Measurements from ENCODE around the gene ZMYND10.

ZMYND10 gene

GRCh38 chr3:50334339-50335075 lies 11.0 kb downstream of the ZMYND10 start:
- H3K4me3 ChIP-seq (ENCODE audit: low read depth, low read length): no peak overlapping the region
- no peak overlapping the region for H3K9ac ChIP-seq (ENCODE audit: low read length)
- peaks cover 5% of the 10 kb centered on the region for H3K27me3 ChIP-seq (ENCODE audit: insufficient read depth, low read length)
- no CpG with 5 or more reads among the region's 5 CpGs for WGBS (ENCODE audit: extremely low coverage, insufficient coverage, insufficient read length)
- H4K8ac ChIP-seq (ENCODE audit: low read depth, low read length): no peak overlapping the region
- DNase-seq: no peak
- no peak overlapping the region for H4K91ac ChIP-seq (ENCODE audit: low read depth, low read length)
- H3K23ac ChIP-seq (ENCODE audit: low read length): no peak overlapping the region
- peaks cover 35 to 42% of the 10 kb centered on the region in 2 experiments for H3K36me3 ChIP-seq (ENCODE audit: control insufficient read depth in 1 of 2, insufficient read depth in 2 of 2, low read length in 2 of 2)
- no peaks in the 10 kb centered on the region for H3K9me3 ChIP-seq (ENCODE audit: insufficient read depth, low read depth, low read length)
- no peak overlapping the region for H4K12ac ChIP-seq (ENCODE audit: low read depth, low read length)
- H3K79me2 ChIP-seq (ENCODE audit: control insufficient read depth, insufficient read depth, low read length, poor library complexity): peaks cover 20% of the 10 kb centered on the region
- H3K4me2 ChIP-seq (ENCODE audit: low read length): no peak overlapping the region
- H2BK12ac ChIP-seq (ENCODE audit: low read length): no peak overlapping the region
- no peak overlapping the region for H2AK5ac ChIP-seq (ENCODE audit: low read length)
- H3K18ac ChIP-seq (ENCODE audit: low read length): no peak overlapping the region
- H2AFZ ChIP-seq (ENCODE audit: insufficient read depth, low read length, poor library complexity): no peak overlapping the region
- H3K4ac ChIP-seq (ENCODE audit: low read depth, low read length): peak overlapping the region; percentile 22
- no peak overlapping the region for H3K27ac ChIP-seq (ENCODE audit: low read depth, low read length)
- H2BK120ac ChIP-seq (ENCODE audit: insufficient read depth, low read length, poor library complexity): no peak overlapping the region
- H2BK5ac ChIP-seq (ENCODE audit: low read depth, low read length, poor library complexity): no peak overlapping the region
- H3K4me1 ChIP-seq (ENCODE audit: control insufficient read depth in 1 of 2, insufficient read depth in 2 of 2, low read length in 2 of 2): peaks cover 14% of the 10 kb centered on the region in 2 experiments
- no peak overlapping the region for H3K14ac ChIP-seq (ENCODE audit: low read length)
- peaks cover 12% of the 10 kb centered on the region for H3K79me1 ChIP-seq (ENCODE audit: low read length)

DNA sequence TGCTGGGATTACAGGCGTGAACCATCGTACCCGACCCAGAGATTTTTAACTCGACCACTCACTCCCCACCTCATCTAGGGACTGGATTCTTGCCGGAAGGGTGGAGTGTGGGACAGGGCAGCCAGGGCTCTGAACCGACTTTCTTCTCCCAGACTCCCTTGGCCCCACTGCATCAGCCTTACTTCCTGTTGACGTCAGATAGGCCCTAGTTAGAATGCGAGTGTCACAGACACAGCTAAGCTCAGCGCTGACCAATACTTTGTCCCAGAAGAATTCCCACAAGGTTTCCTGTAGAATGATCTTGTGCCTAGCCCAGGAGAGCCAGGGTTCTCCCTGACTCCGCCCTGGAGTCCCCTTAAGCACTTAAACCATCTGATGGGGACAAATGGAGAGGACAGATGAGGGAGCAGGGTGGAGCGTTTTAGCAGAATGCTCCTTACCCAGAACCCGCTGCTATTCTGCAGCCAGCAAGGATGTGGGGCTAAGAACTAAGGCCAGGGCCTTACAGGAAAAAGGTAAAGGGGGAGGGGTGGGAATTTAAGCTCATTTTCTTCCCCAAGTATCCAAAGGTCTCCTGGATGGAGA lies 11.7 kb downstream of the ZMYND10 start:
- no CpG with 5 or more reads among the region's 12 CpGs for WGBS (ENCODE audit: extremely low coverage, insufficient coverage, insufficient read length)
- Histone ChIP-seq H3K27ac (ENCODE audit: low read depth, low read length) (no peak overlapping the region), H4K8ac (ENCODE audit: low read depth, low read length) (no peak overlapping the region), H4K91ac (ENCODE audit: low read depth, low read length) (no peak overlapping the region), H4K12ac (ENCODE audit: low read depth, low read length) (no peak overlapping the region), H3K18ac (ENCODE audit: low read length) (peak overlapping the region; percentile 26), H3K27me3 (ENCODE audit: insufficient read depth, low read length) (peaks cover 3% of the 10 kb centered on the region), H2BK120ac (ENCODE audit: insufficient read depth, low read length, poor library complexity) (no peak overlapping the region), H3K36me3 (ENCODE audit: control insufficient read depth in 1 of 2, insufficient read depth in 2 of 2, low read length in 2 of 2) (peaks cover 39 to 47% of the 10 kb centered on the region in 2 experiments), H2BK12ac (ENCODE audit: low read length) (no peak overlapping the region), H3K4me3 (ENCODE audit: low read depth, low read length) (no peak overlapping the region), H3K14ac (ENCODE audit: low read length) (no peak overlapping the region), H3K4me1 (ENCODE audit: control insufficient read depth in 1 of 2, insufficient read depth in 2 of 2, low read length in 2 of 2) (peaks cover 14% of the 10 kb centered on the region in 2 experiments), H3K4ac (ENCODE audit: low read depth, low read length) (peak overlapping the region; percentile 8), H3K9ac (ENCODE audit: low read length) (no peak overlapping the region), H2AFZ (ENCODE audit: insufficient read depth, low read length, poor library complexity) (no peak overlapping the region), H3K9me3 (ENCODE audit: insufficient read depth, low read depth, low read length) (no peaks in the 10 kb centered on the region), H2BK5ac (ENCODE audit: low read depth, low read length, poor library complexity) (no peak overlapping the region), H3K79me2 (ENCODE audit: control insufficient read depth, insufficient read depth, low read length, poor library complexity) (peaks cover 20% of the 10 kb centered on the region), H3K23ac (ENCODE audit: low read length) (no peak overlapping the region), H2AK5ac (ENCODE audit: low read length) (no peak overlapping the region), H3K79me1 (ENCODE audit: low read length) (peaks cover 12% of the 10 kb centered on the region), H3K4me2 (ENCODE audit: low read length) (no peak overlapping the region)
- DNase-seq: no peak

DNA sequence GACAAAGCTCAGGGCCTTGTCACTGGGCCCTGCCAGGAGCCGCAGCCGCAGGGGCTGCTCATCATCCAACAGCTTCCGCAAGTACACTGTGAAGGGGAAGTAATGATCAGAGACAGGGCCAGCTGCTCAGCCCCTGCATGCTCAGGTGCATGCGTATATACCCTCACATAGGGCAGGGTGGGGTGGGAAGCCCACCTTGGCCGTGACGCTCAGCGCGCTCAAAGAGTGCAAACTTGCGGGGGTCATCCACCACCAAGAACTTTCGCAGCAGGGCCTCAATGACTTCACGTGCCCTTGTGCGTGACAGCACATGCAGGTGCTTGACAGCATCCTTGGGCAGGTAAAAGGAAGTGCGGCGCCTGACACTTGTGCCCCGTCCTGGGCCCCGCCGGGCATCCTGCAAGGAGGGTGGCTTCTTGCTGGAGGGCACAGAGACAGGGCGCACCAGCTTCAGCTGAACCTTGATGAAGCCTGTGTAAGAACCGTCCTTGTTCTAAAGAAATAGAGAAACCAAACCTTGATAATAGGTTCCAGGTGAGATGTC lies 14.1 kb downstream of the ZMYND10 start:
- H2BK12ac ChIP-seq (ENCODE audit: low read length): no peak overlapping the region
- peaks cover 14% of the 10 kb centered on the region for H3K79me2 ChIP-seq (ENCODE audit: control insufficient read depth, insufficient read depth, low read length, poor library complexity)
- no peak overlapping the region for H4K12ac ChIP-seq (ENCODE audit: low read depth, low read length)
- peaks cover 39 to 47% of the 10 kb centered on the region in 2 experiments for H3K36me3 ChIP-seq (ENCODE audit: control insufficient read depth in 1 of 2, insufficient read depth in 2 of 2, low read length in 2 of 2)
- no peak for DNase-seq
- H3K14ac ChIP-seq (ENCODE audit: low read length): no peak overlapping the region
- no peak overlapping the region for H2BK5ac ChIP-seq (ENCODE audit: low read depth, low read length, poor library complexity)
- H3K4me2 ChIP-seq (ENCODE audit: low read length): no peak overlapping the region
- no peak overlapping the region for H3K27ac ChIP-seq (ENCODE audit: low read depth, low read length)
- H3K27me3 ChIP-seq (ENCODE audit: insufficient read depth, low read length): no peaks in the 10 kb centered on the region
- H3K18ac ChIP-seq (ENCODE audit: low read length): no peak overlapping the region
- H3K23ac ChIP-seq (ENCODE audit: low read length): no peak overlapping the region
- H2BK120ac ChIP-seq (ENCODE audit: insufficient read depth, low read length, poor library complexity): no peak overlapping the region
- no peak overlapping the region for H2AK5ac ChIP-seq (ENCODE audit: low read length)
- H3K9me3 ChIP-seq (ENCODE audit: insufficient read depth, low read depth, low read length): no peaks in the 10 kb centered on the region
- H3K79me1 ChIP-seq (ENCODE audit: low read length): peaks cover 3% of the 10 kb centered on the region
- H3K4ac ChIP-seq (ENCODE audit: low read depth, low read length): no peak overlapping the region
- no peak overlapping the region for H2AFZ ChIP-seq (ENCODE audit: insufficient read depth, low read length, poor library complexity)
- no peak overlapping the region for H3K9ac ChIP-seq (ENCODE audit: low read length)
- no peak overlapping the region for H4K8ac ChIP-seq (ENCODE audit: low read depth, low read length)
- H3K4me1 ChIP-seq (ENCODE audit: control insufficient read depth in 1 of 2, insufficient read depth in 2 of 2, low read length in 2 of 2): peaks cover 8 to 15% of the 10 kb centered on the region in 2 experiments
- WGBS (ENCODE audit: extremely low coverage, insufficient coverage, insufficient read length): no CpG with 5 or more reads among the region's 19 CpGs
- peak overlapping the region; percentile 16 for H3K4me3 ChIP-seq (ENCODE audit: low read depth, low read length)
- H4K91ac ChIP-seq (ENCODE audit: low read depth, low read length): no peak overlapping the region

DNA sequence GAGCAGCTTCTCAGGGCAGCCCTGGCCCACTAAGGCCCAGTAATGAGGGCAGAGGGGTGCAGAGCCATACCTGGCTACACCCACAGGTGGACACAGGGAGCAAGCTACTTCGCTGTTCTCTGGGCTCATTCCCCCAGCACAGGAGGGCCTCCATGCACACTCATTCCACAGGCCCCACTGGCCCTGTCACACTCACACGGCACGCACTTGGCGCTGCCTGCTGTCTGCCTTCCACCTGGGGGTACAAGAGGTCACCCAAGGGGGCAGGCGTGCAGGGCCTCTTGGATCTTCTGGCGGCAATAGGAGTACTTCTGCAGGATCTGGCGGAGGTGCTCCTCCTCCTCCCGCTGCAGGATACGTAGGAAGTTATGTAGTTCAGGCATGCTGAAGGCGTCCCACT lies 15.2 kb downstream of the ZMYND10 start:
- no CpG with 5 or more reads among the region's 10 CpGs for WGBS (ENCODE audit: extremely low coverage, insufficient coverage, insufficient read length)
- Histone ChIP-seq H3K79me1 (ENCODE audit: low read length) (peaks cover 3% of the 10 kb centered on the region), H3K27ac (ENCODE audit: low read depth, low read length) (no peak overlapping the region), H3K9me3 (ENCODE audit: insufficient read depth, low read depth, low read length) (no peaks in the 10 kb centered on the region), H3K4me2 (ENCODE audit: low read length) (no peak overlapping the region), H3K36me3 (ENCODE audit: control insufficient read depth in 1 of 2, insufficient read depth in 2 of 2, low read length in 2 of 2) (peaks cover 49 to 55% of the 10 kb centered on the region in 2 experiments), H3K23ac (ENCODE audit: low read length) (no peak overlapping the region), H2BK12ac (ENCODE audit: low read length) (no peak overlapping the region), H3K9ac (ENCODE audit: low read length) (no peak overlapping the region), H3K4me1 (ENCODE audit: control insufficient read depth in 1 of 2, insufficient read depth in 2 of 2, low read length in 2 of 2) (peaks cover 2 to 6% of the 10 kb centered on the region in 2 experiments), H3K14ac (ENCODE audit: low read length) (no peak overlapping the region), H3K4ac (ENCODE audit: low read depth, low read length) (no peak overlapping the region), H3K79me2 (ENCODE audit: control insufficient read depth, insufficient read depth, low read length, poor library complexity) (peaks cover 8% of the 10 kb centered on the region), H2BK5ac (ENCODE audit: low read depth, low read length, poor library complexity) (no peak overlapping the region), H3K18ac (ENCODE audit: low read length) (no peak overlapping the region), H2BK120ac (ENCODE audit: insufficient read depth, low read length, poor library complexity) (no peak overlapping the region), H2AFZ (ENCODE audit: insufficient read depth, low read length, poor library complexity) (no peak overlapping the region), H4K8ac (ENCODE audit: low read depth, low read length) (no peak overlapping the region), H4K12ac (ENCODE audit: low read depth, low read length) (no peak overlapping the region), H2AK5ac (ENCODE audit: low read length) (no peak overlapping the region), H4K91ac (ENCODE audit: low read depth, low read length) (no peak overlapping the region), H3K27me3 (ENCODE audit: insufficient read depth, low read length) (no peaks in the 10 kb centered on the region), H3K4me3 (ENCODE audit: low read depth, low read length) (no peak overlapping the region)
- no peak for DNase-seq

Measured in trophoblast cell (in vitro differentiated cells and primary cell).